B cell (primary cell): ENCODE measurements around the gene NMNAT2.

Experiments used
- EZH2 ChIP-seq: IDR thresholded peaks from 2 replicates; pipeline ENCODE4 v1.6.1; 2012; ENCODE audit warnings: borderline replicate concordance, low read depth, mild to moderate bottlenecking, moderate library complexity, low read length; ENCODE audit not compliant: insufficient read depth, poor library complexity, severe bottlenecking
- TF ChIP-seq, protein P1 (sequence below): fragments of 200-600 bp; IDR thresholded peaks from one replicate; pipeline ENCODE4 v1.8.0; 2022; ENCODE audit warnings: antibody characterized with exemption, mild to moderate bottlenecking

DNA sequence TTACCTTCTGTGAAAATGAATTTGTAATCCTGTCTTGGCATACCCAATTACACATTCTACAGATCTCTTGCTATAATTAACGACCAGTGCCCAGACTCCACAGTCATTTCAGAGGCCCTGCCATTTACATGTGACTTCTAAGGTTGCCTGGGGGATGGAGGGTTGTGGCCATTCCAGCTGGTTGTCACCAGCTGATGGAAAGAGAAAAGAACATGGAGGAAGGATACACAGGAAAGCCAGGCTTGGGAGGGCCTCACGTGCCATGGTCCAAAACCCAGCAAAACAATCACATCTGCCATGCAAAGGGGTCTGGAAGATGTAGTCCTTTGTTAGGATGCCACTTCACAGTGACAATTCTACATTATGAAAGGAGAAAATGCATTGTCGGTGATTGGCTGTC lies 172.8 kb downstream of the NMNAT2 start:
- TF ChIP-seq, protein P1, sequence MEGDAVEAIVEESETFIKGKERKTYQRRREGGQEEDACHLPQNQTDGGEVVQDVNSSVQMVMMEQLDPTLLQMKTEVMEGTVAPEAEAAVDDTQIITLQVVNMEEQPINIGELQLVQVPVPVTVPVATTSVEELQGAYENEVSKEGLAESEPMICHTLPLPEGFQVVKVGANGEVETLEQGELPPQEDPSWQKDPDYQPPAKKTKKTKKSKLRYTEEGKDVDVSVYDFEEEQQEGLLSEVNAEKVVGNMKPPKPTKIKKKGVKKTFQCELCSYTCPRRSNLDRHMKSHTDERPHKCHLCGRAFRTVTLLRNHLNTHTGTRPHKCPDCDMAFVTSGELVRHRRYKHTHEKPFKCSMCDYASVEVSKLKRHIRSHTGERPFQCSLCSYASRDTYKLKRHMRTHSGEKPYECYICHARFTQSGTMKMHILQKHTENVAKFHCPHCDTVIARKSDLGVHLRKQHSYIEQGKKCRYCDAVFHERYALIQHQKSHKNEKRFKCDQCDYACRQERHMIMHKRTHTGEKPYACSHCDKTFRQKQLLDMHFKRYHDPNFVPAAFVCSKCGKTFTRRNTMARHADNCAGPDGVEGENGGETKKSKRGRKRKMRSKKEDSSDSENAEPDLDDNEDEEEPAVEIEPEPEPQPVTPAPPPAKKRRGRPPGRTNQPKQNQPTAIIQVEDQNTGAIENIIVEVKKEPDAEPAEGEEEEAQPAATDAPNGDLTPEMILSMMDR, result no peak
- no peak for TF ChIP-seq EZH2
